ENCODE results near the gene RIMKLB. TPM values are rescaled to one million over a fixed set of nuclear protein-coding genes. Genes with fewer than 3 reads are reported as not detected.
"Not testable (repeated sequence)": the region's sequence is repeated elsewhere in the genome, so short reads cannot be mapped to it uniquely, and the experiment has no call there.

Gene RIMKLB
- total RNA-seq, 1 experiment from 2014 or later: 87.7 TPM

DNA sequence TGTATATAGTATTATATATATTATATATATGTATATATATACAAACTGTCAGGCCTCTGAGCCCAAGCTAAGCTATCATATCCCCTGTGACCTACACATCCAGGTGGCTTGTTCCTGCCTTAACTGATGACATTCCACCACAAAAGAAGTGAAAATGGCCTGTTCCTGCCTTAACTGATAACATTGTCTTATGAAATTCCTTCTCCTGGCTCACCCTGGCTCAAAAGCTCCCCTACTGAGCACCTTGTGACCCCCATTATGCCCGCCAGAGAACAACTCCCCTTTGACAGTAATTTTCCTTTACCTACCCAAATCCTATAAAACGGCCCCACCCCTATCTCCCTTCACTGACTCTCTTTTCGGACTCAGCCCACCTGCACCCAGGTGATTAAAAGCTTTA lies 107.0 kb downstream of the RIMKLB start:
- H3K56ac ChIP-seq (ENCODE audit: insufficient read length, low read depth, low read length); H2BK20ac ChIP-seq (ENCODE audit: low read depth, low read length, poor library complexity, severe bottlenecking); H3K4me1 ChIP-seq (ENCODE audit: insufficient read depth, low read length); DNase-seq; H4K20me1 ChIP-seq (ENCODE audit: control insufficient read depth, insufficient read depth, insufficient read length); H3K79me2 ChIP-seq (ENCODE audit: insufficient read depth, low read length); H3K4ac ChIP-seq (ENCODE audit: low read depth, low read length); H3K9me3 ChIP-seq (ENCODE audit: control insufficient read depth, low read depth, low read length); H2AK5ac ChIP-seq (ENCODE audit: insufficient read length, low read length); H2BK120ac ChIP-seq (ENCODE audit: low read depth, low read length, poor library complexity, severe bottlenecking); H2BK15ac ChIP-seq (ENCODE audit: low read depth, low read length); H3K9ac ChIP-seq (ENCODE audit: extremely low read depth, insufficient read length, low read length); H2AFZ ChIP-seq (ENCODE audit: low read length); H3K27me3 ChIP-seq (ENCODE audit: insufficient read depth, low read length); H3K23ac ChIP-seq (ENCODE audit: insufficient read length, low read depth, low read length); H4K91ac ChIP-seq (ENCODE audit: insufficient read length, low read depth, low read length); H4K8ac ChIP-seq (replicated peaks; ENCODE audit: insufficient read length, low read depth, low read length); H3K18ac ChIP-seq (ENCODE audit: insufficient read length, low read depth, low read length); H3K23me2 ChIP-seq (ENCODE audit: insufficient read length, low read depth, low read length, poor library complexity, severe bottlenecking); H3K27ac ChIP-seq (ENCODE audit: insufficient read length, low read depth, low read length); H3K27me3 Mint-ChIP-seq (ENCODE audit: low read depth); H3K79me1 ChIP-seq (ENCODE audit: insufficient read depth, low read depth, low read length, poor library complexity, severe bottlenecking); H3K14ac ChIP-seq (ENCODE audit: insufficient read depth, low read length); H2BK5ac ChIP-seq (ENCODE audit: insufficient read length, low read length); H3K4me2 ChIP-seq (ENCODE audit: insufficient read depth, insufficient read length, low read length); H2BK12ac ChIP-seq (ENCODE audit: insufficient read length, low read depth, low read length); H3T11ph ChIP-seq (ENCODE audit: low read length); H4K5ac ChIP-seq (ENCODE audit: insufficient read length, low read depth, low read length): not testable (repeated sequence)
- WGBS (ENCODE audit: extremely low coverage, insufficient read length, low lambda C conversion rate): no CpG with 5 or more reads among the region's 3 CpGs
- H3K4me3 Mint-ChIP-seq: peak overlapping the region in 1 of 2 experiments; percentile 34; a peak in 3 of 5 replicates
- peaks cover 46 to 54% of the 10 kb centered on the region in 2 experiments for H3K4me1 Mint-ChIP-seq
- H3K9me3 Mint-ChIP-seq: peaks cover 13 to 24% of the 10 kb centered on the region in 2 experiments
- peaks cover 9 to 15% (median 11%) of the 10 kb centered on the region in 3 experiments; a peak in 6 of 7 replicates for H3K36me3 Mint-ChIP-seq (ENCODE audit: insufficient read depth in 1 of 3, low read depth in 3 of 3)
- H3K27ac Mint-ChIP-seq: peak overlapping the region in 1 of 3 experiments; percentile 82; a peak in 3 of 7 replicates

DNA sequence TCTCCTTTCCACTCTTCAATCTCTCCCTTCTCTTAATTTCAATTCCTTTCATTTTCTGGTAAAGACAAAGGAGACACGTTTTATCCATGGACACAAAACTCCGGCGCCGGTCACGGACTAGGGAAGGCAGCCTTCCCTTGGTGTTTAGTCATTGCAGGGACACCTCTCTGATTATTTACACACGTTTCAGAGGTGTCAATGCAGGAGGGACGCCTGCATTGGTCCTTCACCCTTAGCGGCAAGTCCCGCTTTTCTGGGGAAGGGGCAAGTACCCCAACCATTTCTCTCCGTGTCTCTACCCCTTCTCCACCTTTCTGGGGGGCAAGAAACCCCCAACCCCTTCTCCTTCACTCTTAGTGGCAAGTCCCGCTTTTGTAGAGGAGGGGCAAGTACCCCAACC lies 107.7 kb downstream of the RIMKLB start:
- H3K23ac ChIP-seq (ENCODE audit: insufficient read length, low read depth, low read length); DNase-seq; H2BK120ac ChIP-seq (ENCODE audit: low read depth, low read length, poor library complexity, severe bottlenecking); H3K14ac ChIP-seq (ENCODE audit: insufficient read depth, low read length); H3T11ph ChIP-seq (ENCODE audit: low read length); H3K23me2 ChIP-seq (ENCODE audit: insufficient read length, low read depth, low read length, poor library complexity, severe bottlenecking); H3K18ac ChIP-seq (ENCODE audit: insufficient read length, low read depth, low read length); H3K9me3 ChIP-seq (ENCODE audit: control insufficient read depth, low read depth, low read length); H3K27ac ChIP-seq (ENCODE audit: insufficient read length, low read depth, low read length); H3K56ac ChIP-seq (ENCODE audit: insufficient read length, low read depth, low read length); H3K4me2 ChIP-seq (ENCODE audit: insufficient read depth, insufficient read length, low read length); H4K5ac ChIP-seq (ENCODE audit: insufficient read length, low read depth, low read length); H3K79me2 ChIP-seq (ENCODE audit: insufficient read depth, low read length); H2AFZ ChIP-seq (ENCODE audit: low read length); H3K4ac ChIP-seq (ENCODE audit: low read depth, low read length); H2BK12ac ChIP-seq (ENCODE audit: insufficient read length, low read depth, low read length); H4K91ac ChIP-seq (ENCODE audit: insufficient read length, low read depth, low read length); H3K27me3 Mint-ChIP-seq (ENCODE audit: low read depth); H3K4me1 ChIP-seq (ENCODE audit: insufficient read depth, low read length); H2BK15ac ChIP-seq (ENCODE audit: low read depth, low read length); H3K79me1 ChIP-seq (ENCODE audit: insufficient read depth, low read depth, low read length, poor library complexity, severe bottlenecking); H2BK5ac ChIP-seq (ENCODE audit: insufficient read length, low read length); H4K8ac ChIP-seq (replicated peaks; ENCODE audit: insufficient read length, low read depth, low read length); H4K20me1 ChIP-seq (ENCODE audit: control insufficient read depth, insufficient read depth, insufficient read length); H2AK5ac ChIP-seq (ENCODE audit: insufficient read length, low read length); H2BK20ac ChIP-seq (ENCODE audit: low read depth, low read length, poor library complexity, severe bottlenecking); H3K4me3 Mint-ChIP-seq; H3K27me3 ChIP-seq (ENCODE audit: insufficient read depth, low read length); H3K9ac ChIP-seq (ENCODE audit: extremely low read depth, insufficient read length, low read length): not testable (repeated sequence)
- Mint-ChIP-seq H3K36me3 (ENCODE audit: insufficient read depth in 1 of 3, low read depth in 3 of 3) (peaks cover 3 to 12% (median 5%) of the 10 kb centered on the region in 3 experiments; a peak in 6 of 7 replicates), H3K4me1 (peaks cover 52 to 60% of the 10 kb centered on the region in 2 experiments), H3K27ac (peak overlapping the region in 2 of 3 experiments; percentile 18 to 82; a peak in 5 of 7 replicates), H3K9me3 (peaks cover 9 to 17% of the 10 kb centered on the region in 2 experiments)
- no CpG with 5 or more reads among the region's 11 CpGs for WGBS (ENCODE audit: extremely low coverage, insufficient read length, low lambda C conversion rate)

Measured in H9 (cell line).